Activated CD4-positive, CD25-positive, alpha-beta regulatory T cell treated with anti-CD3 and anti-CD28 coated beads, Interleukin-2, amount 50 U/mL, for 16 hours (primary cell): ENCODE results near the gene PCDHA4.

Experiments
- DNase-seq: peaks from one replicate; pipeline ENCODE4 v3.0.0-alpha.2; 2020; ENCODE audit warnings: low read depth, low spot score

PCDHA4 gene

GRCh38 chr5:140855772-140856674, 49.2 kb downstream of the PCDHA4 start, which contains the start of gene PCDHA10:
PCDHA10 (plus strand) TSS chr5:140855897; CDS start chr5:140856049, 152 bp downstream.
- DNase-seq = no peak

GRCh38 chr5:140857177-140857986, 50.5 kb downstream of the PCDHA4 start:
- no peak for DNase-seq

GRCh38 chr5:140857987-140858240, 51.0 kb downstream of the PCDHA4 start:
- DNase-seq = no peak

GRCh38 chr5:140862441-140863295, 55.8 kb downstream of the PCDHA4 start:
- DNase-seq = no peak
